Measurements from ENCODE around the gene EMSY.

- TF ChIP-seq CTCF (IDR thresholded peaks at IDR 0.05), result peak; percentile 61
- no peak for TF ChIP-seq ZFX (IDR thresholded peaks at IDR 0.05; ENCODE audit: borderline replicate concordance)
Observed at GRCh38 chr11:76459299-76459698, 14.5 kb downstream of the EMSY start.

Data from 22Rv1 (cell line).